CD4-positive, alpha-beta T cell treated with Interleukin-17A for 1 hour (primary cell): ENCODE results near the gene NUTM2F.
"Not testable (repeated sequence)": the region's sequence is repeated elsewhere in the genome, so short reads cannot be mapped to it uniquely, and the experiment has no call there.

ENCODE experiments used
- DNase-seq: peaks from one replicate; pipeline ENCODE4 v3.0.0-alpha.2; 2020

NUTM2F gene

DNA sequence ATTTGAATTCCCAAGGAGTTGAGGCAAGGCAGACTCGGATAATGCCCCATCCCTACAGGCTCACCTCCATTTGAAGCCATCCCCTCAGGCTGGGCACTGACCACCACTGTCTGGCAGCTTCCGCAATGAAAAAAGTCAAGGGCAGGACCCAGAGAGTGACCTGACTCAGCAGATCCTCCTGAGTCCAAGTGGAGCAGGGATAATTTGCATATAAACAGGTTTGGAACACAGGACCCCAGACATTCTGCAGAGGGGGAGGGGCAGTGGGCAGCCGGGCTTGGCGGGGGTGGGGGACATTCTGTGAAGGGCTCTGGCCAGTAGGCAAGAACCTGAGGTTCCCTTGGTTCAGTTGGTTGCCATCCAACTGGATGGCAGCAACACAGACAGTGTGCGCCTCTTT lies at the start of gene NUTM2F:
Gene NUTM2F (minus strand): TSS at position 101 of the 400 bp plus-strand sequence. CDS start 21 bp downstream, at position 80.
- not testable (repeated sequence) for DNase-seq

DNA sequence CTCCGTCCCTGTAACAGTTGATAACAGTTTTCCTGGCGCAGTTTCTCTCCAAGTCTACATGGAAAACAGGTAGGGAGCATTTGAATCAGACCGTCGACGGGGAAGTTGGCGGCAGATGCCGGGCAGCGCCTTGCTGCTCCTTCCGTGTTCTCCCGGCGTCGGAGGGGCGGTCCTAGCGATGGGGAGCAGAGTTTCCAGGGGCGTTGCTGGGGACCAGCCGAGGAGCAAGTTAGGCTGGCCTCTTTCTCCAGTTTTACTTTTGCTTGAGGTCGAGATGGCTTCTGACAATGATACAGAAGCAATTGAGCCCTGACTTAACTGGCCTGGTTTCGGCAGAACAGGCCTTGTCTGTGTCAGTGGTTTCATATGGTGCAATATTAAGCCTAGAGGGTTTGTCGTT lies 46.8 kb upstream of the NUTM2F start:
- peak; percentile 12 for DNase-seq

- peak; percentile 93 for DNase-seq
These were observed 46.0 kb upstream of the NUTM2F start for GRCh38 chr9:94374176-94375056.

GRCh38 chr9:94373779-94374175 lies 45.3 kb upstream of the NUTM2F start:
- DNase-seq: not testable (repeated sequence)

DNA sequence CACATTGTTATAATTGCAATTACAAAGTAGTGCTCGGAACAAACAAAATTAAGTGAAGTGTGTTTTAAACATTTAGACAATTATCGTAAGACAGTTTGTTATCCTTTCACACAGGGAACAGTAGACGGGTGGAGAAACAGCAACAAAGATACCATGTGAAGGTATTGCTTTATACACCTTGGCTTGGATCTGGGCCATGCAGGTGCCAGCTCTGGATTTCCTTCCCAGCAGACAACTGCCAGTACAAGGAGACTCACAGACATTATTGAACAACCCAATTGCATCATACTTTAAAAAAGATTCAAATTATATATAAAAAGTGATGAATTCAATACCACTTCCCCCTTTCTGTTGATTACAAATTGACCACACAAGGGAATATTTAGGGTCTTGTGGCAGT lies 41.8 kb upstream of the NUTM2F start:
- DNase-seq: not testable (repeated sequence)

DNA sequence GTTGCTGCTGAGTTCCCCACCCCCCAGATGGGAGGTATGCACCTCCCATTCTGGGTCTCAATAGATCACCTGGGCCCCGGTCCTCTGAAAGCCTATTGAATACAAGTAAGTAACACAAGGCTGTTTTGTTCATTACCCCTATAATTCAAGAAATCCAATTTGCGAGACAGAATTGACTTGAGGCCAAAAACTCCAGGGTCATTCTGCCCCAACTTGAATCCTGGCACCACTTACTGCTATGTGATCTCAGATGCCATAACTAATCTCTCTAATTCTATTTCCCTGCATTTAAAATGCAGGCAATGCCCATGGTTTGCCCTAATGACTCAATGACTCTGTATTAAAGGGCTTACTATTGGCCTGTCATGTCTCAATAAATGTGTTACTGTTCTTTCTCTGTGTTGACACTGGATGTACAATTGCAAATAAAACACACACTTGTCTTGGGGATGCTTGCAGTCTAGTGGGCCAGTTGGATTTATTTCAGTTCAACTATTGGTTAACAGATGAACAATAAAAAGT lies 35.7 kb upstream of the NUTM2F start:
- not testable (repeated sequence) for DNase-seq

- not testable (repeated sequence) for DNase-seq
These were observed 28.7 kb upstream of the NUTM2F start for GRCh38 chr9:94357158-94357557.

GRCh38 chr9:94351901-94352723 lies 23.7 kb upstream of the NUTM2F start:
- not testable (repeated sequence) for DNase-seq

DNA sequence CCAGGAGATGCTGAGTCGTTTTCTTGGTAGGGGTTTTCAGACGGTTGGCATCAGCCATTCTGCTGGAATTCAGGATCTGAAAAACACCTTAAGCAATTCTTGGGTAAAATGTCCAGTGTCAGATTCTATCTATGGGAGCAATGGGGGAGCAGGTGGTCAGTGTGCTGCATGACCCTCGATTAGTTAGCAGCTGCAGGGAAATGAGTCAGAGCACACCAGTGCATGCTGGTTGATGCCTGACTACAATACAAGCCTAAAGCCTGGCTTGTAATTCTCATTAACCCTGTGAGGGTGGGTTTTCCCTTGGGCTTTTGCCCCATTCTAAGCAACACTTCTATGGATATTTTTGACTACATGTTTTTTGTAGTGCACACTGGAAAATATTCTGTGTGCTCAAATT lies 20.3 kb upstream of the NUTM2F start:
- not testable (repeated sequence) for DNase-seq

- not testable (repeated sequence) for DNase-seq
These were observed 19.0 kb upstream of the NUTM2F start for GRCh38 chr9:94347451-94347850.

DNA sequence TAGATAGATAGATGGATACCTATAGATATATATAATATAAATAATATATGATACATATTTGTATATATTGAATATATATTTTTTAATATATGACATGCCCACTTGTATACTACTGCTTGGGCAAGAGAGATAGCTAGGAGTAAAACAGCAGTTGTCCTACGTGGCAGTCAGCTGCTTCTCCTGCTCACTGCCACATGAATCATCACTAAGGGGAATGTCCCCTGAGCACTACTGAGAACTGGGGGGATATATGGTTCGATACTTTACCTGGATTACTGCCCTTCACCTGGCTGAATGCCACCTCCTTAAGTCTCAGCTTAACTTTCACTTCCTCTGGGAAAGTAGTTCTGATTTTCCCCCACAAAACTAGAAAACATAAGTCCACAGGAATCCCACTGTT lies 13.3 kb upstream of the NUTM2F start:
- DNase-seq: not testable (repeated sequence)

GRCh38 chr9:94340750-94341149 lies 12.3 kb upstream of the NUTM2F start:
- not testable (repeated sequence) for DNase-seq

- DNase-seq: not testable (repeated sequence)
These were observed 11.2 kb upstream of the NUTM2F start for GRCh38 chr9:94339657-94340056.

- not testable (repeated sequence) for DNase-seq
These were observed 10.3 kb upstream of the NUTM2F start for GRCh38 chr9:94338723-94339122.

DNA sequence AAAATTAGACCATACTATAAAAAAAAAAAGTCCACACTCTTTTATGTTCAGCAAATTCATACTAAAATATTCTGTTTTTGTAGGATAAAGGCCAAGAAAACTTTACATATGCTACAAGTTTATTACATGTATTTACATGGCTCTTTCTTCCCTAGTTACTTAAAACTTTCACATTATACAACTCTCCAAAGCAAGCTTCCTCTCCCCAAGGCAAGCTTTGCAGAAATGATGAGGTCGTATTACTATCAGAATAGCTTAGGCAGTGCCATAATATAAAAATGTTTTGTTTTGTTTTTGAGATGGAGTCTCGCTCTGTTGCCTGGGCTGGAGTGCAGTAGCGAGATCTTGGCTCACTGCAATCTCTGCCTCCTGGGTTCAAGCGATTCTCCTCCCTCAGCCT lies 8.0 kb upstream of the NUTM2F start:
- DNase-seq: not testable (repeated sequence)

GRCh38 chr9:94325583-94325982 lies 2.9 kb downstream of the NUTM2F start:
- DNase-seq: not testable (repeated sequence)

GRCh38 chr9:94323153-94323798 lies 5.2 kb downstream of the NUTM2F start:
- DNase-seq: not testable (repeated sequence)

GRCh38 chr9:94322342-94322940 lies 6.0 kb downstream of the NUTM2F start:
- DNase-seq: not testable (repeated sequence)

- DNase-seq: not testable (repeated sequence)
These were observed 10.3 kb downstream of the NUTM2F start for GRCh38 chr9:94317949-94318657.

- DNase-seq: not testable (repeated sequence)
These were observed 12.2 kb downstream of the NUTM2F start for GRCh38 chr9:94316236-94316635.
